ENCODE measurements around the gene TPSG1. TPM values are rescaled to one million over a fixed set of nuclear protein-coding genes. Genes with fewer than 3 reads are reported as not detected.

TPSG1 gene
- total RNA-seq, 1 donor from 2014 or later: not detected

- H3K9me3 ChIP-seq (ENCODE audit: insufficient read depth, low read depth, low read length): no peaks in the 10 kb centered on the region
- no peak overlapping the region for H3K4me2 ChIP-seq (ENCODE audit: low read length)
- no peak overlapping the region for H3K4me3 ChIP-seq (ENCODE audit: insufficient read depth, low read depth, low read length)
- no peak for DNase-seq (ENCODE audit: low read depth)
- H3K27ac ChIP-seq (ENCODE audit: low read depth, low read length): no peak overlapping the region
- no peak for FAIRE-seq
- H3K4me1 ChIP-seq (ENCODE audit: insufficient read depth, low read length): no peaks in the 10 kb centered on the region
- no peak for TF ChIP-seq CTCF (IDR thresholded peaks at IDR 0.05; ENCODE audit: insufficient read depth, low read depth, low read length)
- peak; percentile 30 for TF ChIP-seq EZH2 (IDR thresholded peaks at IDR 0.05; ENCODE audit: insufficient read depth, low read length)
- H3K4me1 Mint-ChIP-seq (ENCODE audit: low read depth, unreplicated experiment): no peaks in the 10 kb centered on the region
- no peak overlapping the region for H3K4me3 Mint-ChIP-seq (ENCODE audit: unreplicated experiment)
- H3K79me2 ChIP-seq (ENCODE audit: insufficient read depth, low read length): no peaks in the 10 kb centered on the region
- no peak overlapping the region for H2AFZ ChIP-seq (ENCODE audit: low read depth, low read length)
- H3K36me3 ChIP-seq (ENCODE audit: insufficient read depth, low read length): no peaks in the 10 kb centered on the region
- H4K20me1 ChIP-seq (ENCODE audit: insufficient read depth, low read length): no peaks in the 10 kb centered on the region
- peaks cover 26% of the 10 kb centered on the region for H3K27me3 ChIP-seq (ENCODE audit: insufficient read depth, low read length)
- peaks cover 5% of the 10 kb centered on the region for H3K9me3 Mint-ChIP-seq (ENCODE audit: unreplicated experiment)
- H3K27me3 Mint-ChIP-seq (ENCODE audit: low read depth, unreplicated experiment): peaks cover 32% of the 10 kb centered on the region
- no peak overlapping the region for H3K27ac Mint-ChIP-seq (ENCODE audit: unreplicated experiment)
- no peaks in the 10 kb centered on the region for H3K36me3 Mint-ChIP-seq (ENCODE audit: low read depth, unreplicated experiment)
- H3K9ac ChIP-seq (ENCODE audit: low read length): no peak overlapping the region
Observed at GRCh38 chr16:1261131-1261892, 36.2 kb upstream of the TPSG1 start.

- H3K4me2 ChIP-seq (ENCODE audit: low read length): no peak overlapping the region
- H3K27ac Mint-ChIP-seq (ENCODE audit: unreplicated experiment): no peak overlapping the region
- no peak overlapping the region for H3K4me3 Mint-ChIP-seq (ENCODE audit: unreplicated experiment)
- H3K79me2 ChIP-seq (ENCODE audit: insufficient read depth, low read length): no peaks in the 10 kb centered on the region
- no peak for FAIRE-seq
- peaks cover 5% of the 10 kb centered on the region for H3K9me3 Mint-ChIP-seq (ENCODE audit: unreplicated experiment)
- no peak overlapping the region for H3K4me3 ChIP-seq (ENCODE audit: insufficient read depth, low read depth, low read length)
- H3K27me3 Mint-ChIP-seq (ENCODE audit: low read depth, unreplicated experiment): peaks cover 29% of the 10 kb centered on the region
- no peak overlapping the region for H3K27ac ChIP-seq (ENCODE audit: low read depth, low read length)
- H3K36me3 Mint-ChIP-seq (ENCODE audit: low read depth, unreplicated experiment): no peaks in the 10 kb centered on the region
- no peak for TF ChIP-seq CTCF (IDR thresholded peaks at IDR 0.05; ENCODE audit: insufficient read depth, low read depth, low read length)
- TF ChIP-seq EZH2 (IDR thresholded peaks at IDR 0.05; ENCODE audit: insufficient read depth, low read length): no peak
- H2AFZ ChIP-seq (ENCODE audit: low read depth, low read length): no peak overlapping the region
- H3K4me1 Mint-ChIP-seq (ENCODE audit: low read depth, unreplicated experiment): no peaks in the 10 kb centered on the region
- no peak overlapping the region for H3K9ac ChIP-seq (ENCODE audit: low read length)
- peaks cover 26% of the 10 kb centered on the region for H3K27me3 ChIP-seq (ENCODE audit: insufficient read depth, low read length)
- H4K20me1 ChIP-seq (ENCODE audit: insufficient read depth, low read length): no peaks in the 10 kb centered on the region
- no peak for DNase-seq (ENCODE audit: low read depth)
- no peaks in the 10 kb centered on the region for H3K9me3 ChIP-seq (ENCODE audit: insufficient read depth, low read depth, low read length)
- H3K36me3 ChIP-seq (ENCODE audit: insufficient read depth, low read length): no peaks in the 10 kb centered on the region
- H3K4me1 ChIP-seq (ENCODE audit: insufficient read depth, low read length): no peaks in the 10 kb centered on the region
Observed at GRCh38 chr16:1260101-1260680, 35.1 kb upstream of the TPSG1 start.

GRCh38 chr16:1259760-1260068, 34.6 kb upstream of the TPSG1 start:
- Mint-ChIP-seq H3K4me3 (ENCODE audit: unreplicated experiment) (no peak overlapping the region), H3K36me3 (ENCODE audit: low read depth, unreplicated experiment) (no peaks in the 10 kb centered on the region), H3K27me3 (ENCODE audit: low read depth, unreplicated experiment) (peaks cover 24% of the 10 kb centered on the region), H3K9me3 (ENCODE audit: unreplicated experiment) (peaks cover 3% of the 10 kb centered on the region), H3K27ac (ENCODE audit: unreplicated experiment) (no peak overlapping the region), H3K4me1 (ENCODE audit: low read depth, unreplicated experiment) (no peaks in the 10 kb centered on the region)
- Histone ChIP-seq H2AFZ (ENCODE audit: low read depth, low read length) (no peak overlapping the region), H3K4me3 (ENCODE audit: insufficient read depth, low read depth, low read length) (no peak overlapping the region), H3K4me2 (ENCODE audit: low read length) (no peak overlapping the region), H3K9ac (ENCODE audit: low read length) (no peak overlapping the region), H3K4me1 (ENCODE audit: insufficient read depth, low read length) (no peaks in the 10 kb centered on the region), H3K27me3 (ENCODE audit: insufficient read depth, low read length) (peaks cover 26% of the 10 kb centered on the region), H3K36me3 (ENCODE audit: insufficient read depth, low read length) (no peaks in the 10 kb centered on the region), H4K20me1 (ENCODE audit: insufficient read depth, low read length) (no peaks in the 10 kb centered on the region), H3K9me3 (ENCODE audit: insufficient read depth, low read depth, low read length) (no peaks in the 10 kb centered on the region), H3K27ac (ENCODE audit: low read depth, low read length) (no peak overlapping the region), H3K79me2 (ENCODE audit: insufficient read depth, low read length) (no peaks in the 10 kb centered on the region)
- no peak for DNase-seq (ENCODE audit: low read depth)
- no peak for FAIRE-seq
- TF ChIP-seq EZH2 (IDR thresholded peaks at IDR 0.05; ENCODE audit: insufficient read depth, low read length) (no peak), CTCF (IDR thresholded peaks at IDR 0.05; ENCODE audit: insufficient read depth, low read depth, low read length) (no peak)

Data from astrocyte (in vitro differentiated cells and primary cell).